Sigmoid colon (tissue), 7 donors: ENCODE measurements around the gene TBPL2. TPM values are rescaled to one million over a fixed set of nuclear protein-coding genes. Genes with fewer than 3 reads are reported as not detected.

ENCODE experiments used
- DNase-seq: peaks from one replicate; pipeline ENCODE4 v3.0.0-alpha.2; 2019
- H3K27ac ChIP-seq, 4 donors: fragments of 200-600 bp; sonication (generic); one replicate each; pipeline ENCODE4 v1.5.1; 2016 to 2019; ENCODE audit warnings: mild to moderate bottlenecking in 1 of 4
- H3K27me3 ChIP-seq, 3 donors: fragments of 200-600 bp; sonication (generic); one replicate each; pipeline ENCODE4 v1.5.1; 2019; ENCODE audit warnings: mild to moderate bottlenecking in 1 of 3
- H3K36me3 ChIP-seq, 4 donors: fragments of 200-600 bp; sonication (generic); one replicate each; pipeline ENCODE4 v1.5.1; 2016 to 2019
- H3K4me1 ChIP-seq, 4 donors: fragments of 200-600 bp; sonication (generic); one replicate each; pipeline ENCODE4 v1.5.1; 2017 to 2019
- H3K4me3 ChIP-seq, 4 donors: fragments of 200-600 bp; sonication (generic); one replicate each; pipeline ENCODE4 v1.5.1; 2017 to 2019; ENCODE audit warnings: mild to moderate bottlenecking in 2 of 4, moderate library complexity in 1 of 4
- H3K9me3 ChIP-seq, 4 donors: fragments of 200-600 bp in 3 of 4; sonication (generic) in 3 of 4; one replicate each; pipeline versions ENCODE4 v1.5.1 to v1.6.1; 2013 to 2019
- CTCF ChIP-seq, 4 experiments: fragments of 450-650 bp in 3 of 4; fragments of 200-600 bp in 1 of 4; IDR thresholded peaks; one replicate each; pipeline ENCODE4 v1.5.1; 2016 to 2019; ENCODE audit warnings: antibody characterized with exemption in 4 of 4, mild to moderate bottlenecking in 3 of 4, moderate library complexity in 2 of 4
- EP300 ChIP-seq, 4 donors: sonication (generic); formaldehyde crosslinking; IDR thresholded peaks; one replicate each; pipeline ENCODE4 v1.6.1; 2017; ENCODE audit warnings: antibody characterized with exemption in 4 of 4
- POLR2A ChIP-seq, 2 donors: fragments of 450-650 bp; IDR thresholded peaks; one replicate each; pipeline ENCODE4 v1.6.1; 2016; ENCODE audit warnings: antibody characterized with exemption in 2 of 2, mild to moderate bottlenecking in 2 of 2, moderate library complexity in 2 of 2
- POLR2AphosphoS5 ChIP-seq, 4 donors: sonication (generic); formaldehyde crosslinking; IDR thresholded peaks; one replicate each; pipeline ENCODE4 v1.6.1; 2017; ENCODE audit warnings: antibody characterized with exemption in 4 of 4
- WGBS, 2 donors: extraction: QIAGEN DNeasy Blood & Tissue Kit; methylation state at CpG; one replicate each; pipeline ENCODE4 v1.1.7; 2013; 5-methylcytosine and 5-hydroxymethylcytosine counted together
- intact Hi-C: fragments of 100-400 bp; cut with DNase I; formaldehyde crosslinking; loops from one replicate; pipeline ENCODE4 v1.15.1; 2023
- polyA plus RNA-seq, 3 donors: library from polyadenylated mRNA; stranded (reverse); fragments of 200-250 nt; gene quantifications; one replicate each; pipeline ENCODE4 v1.2.3, GENCODE V29; 2013
- total RNA-seq, 4 donors: library from RNA; depleted of rRNA; stranded (reverse); fragments of >200 nt; gene quantifications; one replicate each; pipeline ENCODE4 v1.1.0, GENCODE V29; 2016
- donor health status: healthy with polysubstance abuse.
- donor health status: Bipolar disorder and iron deficiency.
- donor health status: healthy.

Gene TBPL2
- total and polyA plus RNA-seq, 7 donors = not detected

- Histone ChIP-seq H3K4me3 (no peak overlapping the region), H3K4me1 (peaks cover 0 to 9% (median 5%) of the 10 kb centered on the region in 4 donors), H3K36me3 (peaks cover 20 to 89% (median 41%) of the 10 kb centered on the region in 4 donors), H3K9me3 (no peaks in the 10 kb centered on the region), H3K27ac (no peak overlapping the region), H3K27me3 (no peaks in the 10 kb centered on the region)
- 90 to 94% methylated on average over 2 of the region's 2 CpGs for WGBS, 2 donors
- intact Hi-C loops = no loop called here
- TF ChIP-seq POLR2A (IDR thresholded peaks at IDR 0.05) (no peak), POLR2AphosphoS5 (IDR thresholded peaks at IDR 0.05) (no peak), CTCF (IDR thresholded peaks at IDR 0.05) (no peak), EP300 (IDR thresholded peaks at IDR 0.05) (no peak)
- no peak for DNase-seq
These were observed 58.9 kb downstream of the TBPL2 start for GRCh38 chr14:55381561-55381960.

GRCh38 chr14:55381040-55381439 lies 59.4 kb downstream of the TBPL2 start:
- no peak for TF ChIP-seq CTCF (IDR thresholded peaks at IDR 0.05)
- TF ChIP-seq POLR2AphosphoS5 (IDR thresholded peaks at IDR 0.05) = no peak
- no peak for TF ChIP-seq POLR2A (IDR thresholded peaks at IDR 0.05)
- no peak for TF ChIP-seq EP300 (IDR thresholded peaks at IDR 0.05)
- no peak for DNase-seq
- Histone ChIP-seq H3K9me3 (no peaks in the 10 kb centered on the region), H3K27me3 (no peaks in the 10 kb centered on the region), H3K4me1 (peaks cover 0 to 9% (median 5%) of the 10 kb centered on the region in 4 donors), H3K4me3 (no peak overlapping the region), H3K36me3 (peaks cover 20 to 89% (median 46%) of the 10 kb centered on the region in 4 donors), H3K27ac (no peak overlapping the region)
- intact Hi-C loops = no loop called here
- 84 to 89% methylated on average over 5 of the region's 5 CpGs for WGBS, 2 donors

- TF ChIP-seq CTCF (IDR thresholded peaks at IDR 0.05) (no peak), POLR2AphosphoS5 (IDR thresholded peaks at IDR 0.05) (no peak), EP300 (IDR thresholded peaks at IDR 0.05) (no peak), POLR2A (IDR thresholded peaks at IDR 0.05) (no peak)
- no peak for DNase-seq
- no peaks in the 10 kb centered on the region for H3K9me3 ChIP-seq
- intact Hi-C loops = no loop called here
- H3K27me3 ChIP-seq = no peaks in the 10 kb centered on the region
- no peaks in the 10 kb centered on the region for H3K4me1 ChIP-seq
- H3K27ac ChIP-seq = no peak overlapping the region
- WGBS, 2 donors = 86 to 95% methylated on average over 5 of the region's 5 CpGs
- peaks cover 20 to 88% (median 48%) of the 10 kb centered on the region in 4 donors for H3K36me3 ChIP-seq
- H3K4me3 ChIP-seq = no peak overlapping the region
These were observed 63.2 kb downstream of the TBPL2 start for GRCh38 chr14:55377236-55377635.

- Histone ChIP-seq H3K27me3 (no peaks in the 10 kb centered on the region), H3K27ac (no peak overlapping the region), H3K4me3 (no peak overlapping the region), H3K4me1 (no peaks in the 10 kb centered on the region), H3K9me3 (no peaks in the 10 kb centered on the region), H3K36me3 (peaks cover 9 to 70% (median 35%) of the 10 kb centered on the region in 4 donors)
- no peak for TF ChIP-seq POLR2AphosphoS5 (IDR thresholded peaks at IDR 0.05)
- no peak for TF ChIP-seq POLR2A (IDR thresholded peaks at IDR 0.05)
- no peak for TF ChIP-seq EP300 (IDR thresholded peaks at IDR 0.05)
- no peak for TF ChIP-seq CTCF (IDR thresholded peaks at IDR 0.05)
- 83 to 87% methylated on average over 4 of the region's 4 CpGs for WGBS, 2 donors
- no peak for DNase-seq
- intact Hi-C loops = no loop called here
These were observed 65.6 kb downstream of the TBPL2 start for GRCh38 chr14:55374771-55375170.
